H1 (cell line): Measurements from ENCODE around the gene PLEKHA5. TPM values are rescaled to one million over a fixed set of nuclear protein-coding genes. Genes with fewer than 3 reads are reported as not detected.

ENCODE experiments used
- CTCF ChIA-PET: fragments of 300-600 bp; sonication (Branson Sonifier 250); formaldehyde crosslinking; loops from one replicate; lab custom pipeline; 2021; ENCODE audit not compliant: partially characterized antibody; lab: Charles Lee
- POLR2A ChIA-PET: fragments of 300-600 bp; sonication (Branson Sonifier 250); formaldehyde crosslinking; loops from one replicate; lab custom pipeline; 2021; ENCODE audit warnings: inconsistent platforms; ENCODE audit not compliant: partially characterized antibody; lab: Charles Lee
- DNase-seq, 2 experiments: peaks; one replicate each; pipeline versions ENCODE4 v3.0.0 to v3.0.0-alpha.2; 2010 to 2022; ENCODE audit warnings: low spot score in 2 of 2, low read depth in 1 of 2, mixed read lengths in 1 of 2
- FAIRE-seq: peaks from 2 replicates; lab custom pipeline; 2011; peaks lifted over from hg19 to GRCh38; lab: Jason Lieb, UNC
- H2AFZ ChIP-seq: 2 replicates; pipeline ENCODE4 v1.8.1; 2012; ENCODE audit warnings: low read length, inconsistent platforms
- H2AK5ac ChIP-seq: 2 replicates; pipeline ENCODE4 v1.6.1; 2013; ENCODE audit warnings: low read depth, low read length
- H2BK120ac ChIP-seq: replicated peaks from 2 replicates; pipeline ENCODE3; 2013; ENCODE audit warnings: low read depth, low read length, inconsistent platforms
- H2BK12ac ChIP-seq: 2 replicates; pipeline ENCODE4 v1.6.1; 2013; ENCODE audit warnings: low read depth, low read length
- H2BK15ac ChIP-seq: 2 replicates; pipeline ENCODE4 v1.6.1; 2013; ENCODE audit warnings: low read length
- H2BK20ac ChIP-seq: 2 replicates; pipeline ENCODE4 v1.6.1; 2013; ENCODE audit warnings: low read length
- H2BK5ac ChIP-seq: 2 replicates; pipeline ENCODE4 v1.6.1; 2013; ENCODE audit warnings: low read depth, low read length
- H3K14ac ChIP-seq: 2 replicates; pipeline ENCODE4 v1.6.1; 2013; ENCODE audit warnings: inconsistent platforms; ENCODE audit not compliant: insufficient read length
- H3K18ac ChIP-seq: 2 replicates; pipeline ENCODE4 v1.6.1; 2013; ENCODE audit warnings: low read length; ENCODE audit errors: extremely low read depth
- H3K23ac ChIP-seq: 2 replicates; pipeline ENCODE4 v1.6.1; 2013; ENCODE audit warnings: inconsistent platforms; ENCODE audit not compliant: insufficient read length
- H3K23me2 ChIP-seq: 2 replicates; pipeline ENCODE4 v1.6.1; 2013; ENCODE audit warnings: low read depth, low read length
- H3K27ac ChIP-seq: 2 replicates; pipeline ENCODE4 v1.6.1; 2011; ENCODE audit warnings: low read depth, low read length, inconsistent platforms
- H3K27me3 ChIP-seq, 4 experiments: replicated peaks in 1 of 4; 1 replicate in 1 of 4; 2 replicates in 3 of 4; pipeline versions ENCODE4 v1.6.1 to v1.8.1; 2011 to 2013; ENCODE audit warnings: low read length in 3 of 4, mild to moderate bottlenecking in 3 of 4, inconsistent platforms in 2 of 4, mixed read lengths in 2 of 4, moderate library complexity in 1 of 4; ENCODE audit not compliant: control insufficient read depth in 3 of 4, insufficient read depth in 3 of 4; ENCODE audit errors: extremely low read depth in 1 of 4
- H3K36me3 ChIP-seq, 4 experiments: 2 replicates each; pipeline versions ENCODE4 v1.6.1 to v1.8.1; 2011 to 2013; ENCODE audit warnings: mild to moderate bottlenecking in 4 of 4, low read length in 3 of 4, moderate library complexity in 2 of 4, control low read depth in 1 of 4, inconsistent platforms in 1 of 4; ENCODE audit not compliant: insufficient read depth in 4 of 4, control insufficient read depth in 2 of 4
- H3K4ac ChIP-seq: replicated peaks from 2 replicates; pipeline ENCODE3; 2013; ENCODE audit warnings: low read length, low read depth, mixed read lengths, inconsistent platforms; ENCODE audit not compliant: insufficient read length
- H3K4me1 ChIP-seq, 4 experiments: replicated peaks in 1 of 4; 1 replicate in 1 of 4; 2 replicates in 3 of 4; pipeline versions ENCODE4 v1.6.1 to v1.8.1; 2011 to 2013; ENCODE audit warnings: low read length in 3 of 4, inconsistent platforms in 2 of 4, mixed read lengths in 1 of 4; ENCODE audit not compliant: insufficient read depth in 4 of 4, control insufficient read depth in 3 of 4
- H3K4me2 ChIP-seq, 2 experiments: 2 replicates each; pipeline versions ENCODE4 v1.6.1 to v1.8.1; 2011 to 2013; ENCODE audit warnings: low read depth in 2 of 2, low read length in 2 of 2, control low read depth in 1 of 2, inconsistent platforms in 1 of 2, mild to moderate bottlenecking in 1 of 2; ENCODE audit not compliant: insufficient read depth in 1 of 2
- H3K4me3 ChIP-seq, 4 experiments: fragments of 200-600, 300-600 bp in 1 of 4; sonication (generic), shearing (Covaris generic), sonication (Bioruptor Twin) in 1 of 4; 2 replicates each; pipeline versions ENCODE4 v1.5.1 to v1.8.1; 2011 to 2016; ENCODE audit warnings: low read length in 4 of 4, low read depth in 3 of 4, control low read depth in 2 of 4, inconsistent platforms in 2 of 4, mild to moderate bottlenecking in 2 of 4, mixed read lengths in 1 of 4, moderate library complexity in 1 of 4; ENCODE audit not compliant: insufficient read depth in 2 of 4; ENCODE audit errors: extremely low read depth in 1 of 4
- H3K56ac ChIP-seq: replicated peaks from 2 replicates; pipeline ENCODE3; 2013; ENCODE audit warnings: low read depth, mild to moderate bottlenecking, mixed read lengths, low read length, inconsistent platforms; ENCODE audit not compliant: insufficient read length
- H3K79me1 ChIP-seq: 2 replicates; pipeline ENCODE4 v1.6.1; 2013; ENCODE audit warnings: low read depth, low read length, control low read depth
- H3K79me2 ChIP-seq, 2 experiments: 2 replicates each; pipeline versions ENCODE4 v1.6.1 to v1.8.1; 2012 to 2013; ENCODE audit warnings: low read length in 2 of 2, mild to moderate bottlenecking in 2 of 2, inconsistent platforms in 1 of 2; ENCODE audit not compliant: insufficient read depth in 2 of 2, control insufficient read depth in 1 of 2
- H3K9ac ChIP-seq, 4 experiments: replicated peaks in 1 of 4; 1 replicate in 1 of 4; 2 replicates in 3 of 4; pipeline versions ENCODE4 v1.6.1 to v1.8.1; 2011 to 2013; ENCODE audit warnings: low read depth in 3 of 4, low read length in 3 of 4, control low read depth in 2 of 4, mild to moderate bottlenecking in 2 of 4, moderate library complexity in 2 of 4, inconsistent platforms in 1 of 4; ENCODE audit errors: extremely low read depth in 1 of 4
- H3K9me3 ChIP-seq, 2 experiments: 2 replicates each; pipeline versions ENCODE4 v1.6.1 to v1.8.1; 2012 to 2013; ENCODE audit warnings: mild to moderate bottlenecking in 2 of 2, moderate library complexity in 2 of 2, control low read depth in 1 of 2, inconsistent platforms in 1 of 2, low read depth in 1 of 2, low read length in 1 of 2, mixed read lengths in 1 of 2; ENCODE audit not compliant: insufficient read depth in 2 of 2
- H4K20me1 ChIP-seq, 2 experiments: replicated peaks in 1 of 2; 2 replicates each; pipeline versions ENCODE3 to v1.8.1; 2011 to 2013; ENCODE audit warnings: inconsistent platforms in 2 of 2, low read length in 2 of 2, mild to moderate bottlenecking in 1 of 2; ENCODE audit not compliant: insufficient read depth in 2 of 2, control insufficient read depth in 1 of 2
- H4K5ac ChIP-seq: 2 replicates; pipeline ENCODE4 v1.6.1; 2013; ENCODE audit warnings: low read length, low read depth, mixed read lengths, inconsistent platforms; ENCODE audit not compliant: insufficient read length
- H4K8ac ChIP-seq: 2 replicates; pipeline ENCODE4 v1.8.0; 2013; ENCODE audit warnings: mild to moderate bottlenecking, moderate library complexity, low read length, inconsistent platforms; ENCODE audit not compliant: insufficient read depth; ENCODE audit errors: extremely low read depth
- H4K91ac ChIP-seq: replicated peaks from 2 replicates; pipeline ENCODE3; 2013; ENCODE audit warnings: low read length, mixed read lengths, inconsistent platforms; ENCODE audit not compliant: insufficient read length
- RAD21 ChIP-seq, 2 experiments: IDR thresholded peaks in 1 of 2; conservative IDR thresholded peaks in 1 of 2; 2 replicates each; pipeline ENCODE4 v1.6.1; 2011; ENCODE audit warnings: low read depth in 2 of 2, low read length in 2 of 2, improper control_type of control experiment in 1 of 2, inconsistent platforms in 1 of 2, mild to moderate bottlenecking in 1 of 2, moderate library complexity in 1 of 2
- SIRT6 ChIP-seq: IDR thresholded peaks from one replicate; pipeline ENCODE4 v1.7.1; 2012; ENCODE audit warnings: low read length, inconsistent platforms
- TBP ChIP-seq: IDR thresholded peaks from 2 replicates; pipeline ENCODE4 v1.6.1; 2011; ENCODE audit warnings: low read depth, low read length, improper control_type of control experiment
- WGBS, 2 experiments: shearing (Covaris generic) in 1 of 2; methylation state at CpG; one replicate each; pipeline versions ENCODE4 v1.1.6 to v1.1.7; 2013 to 2015; ENCODE audit warnings: low lambda C conversion rate in 2 of 2, mixed read lengths in 2 of 2, inconsistent platforms in 1 of 2, low coverage in 1 of 2, missing lambda C conversion rate in 1 of 2; ENCODE audit not compliant: insufficient replicate concordance in 2 of 2, insufficient coverage in 1 of 2, insufficient read length in 1 of 2; ENCODE audit errors: extremely low coverage in 1 of 2, missing lambda C conversion rate in 1 of 2; 5-methylcytosine and 5-hydroxymethylcytosine counted together
- polyA plus RNA-seq, 7 experiments: library from polyadenylated mRNA; depleted of rRNA in 3 of 7; stranded (reverse) in 5 of 7; unstranded in 2 of 7; fragments of >200 nt in 5 of 7; fragments of 200-250 nt in 2 of 7; gene quantifications; 1 replicate in 5 of 7; 2 replicates in 1 of 7; 4 replicates in 1 of 7; pipeline versions ENCODE4 v1.2.1 to v1.2.3, GENCODE V29; 2011 to 2013; ENCODE audit warnings: missing spikeins in 2 of 7, mixed read lengths in 2 of 7
- total RNA-seq: library from RNA; stranded (reverse); fragmentation: NEBNext Ultra II Directional; extraction: Animal tissue kit (Norgen Biotek cat#: 25700); gene quantifications from 2 replicates; pipeline ENCODE4 v1.2.1, GENCODE V29; 2021
- TF ChIP-seq, protein P1 (sequence below), 3 experiments: IDR thresholded peaks; 1 replicate in 2 of 3; 2 replicates in 1 of 3; pipeline versions ENCODE4 v1.5.1 to v1.6.1; 2011; ENCODE audit warnings: low read length in 3 of 3, mild to moderate bottlenecking in 3 of 3, inconsistent platforms in 2 of 3, low read depth in 1 of 3, moderate library complexity in 1 of 3; ENCODE audit not compliant: insufficient read depth in 1 of 3; ENCODE audit errors: control extremely low read depth in 1 of 3

PLEKHA5 gene
- total and polyA plus RNA-seq, 2 of the 8 experiments (the other 6 are each of a cell fraction or from before 2014, with no cell fraction given): 17.2 to 66.1 TPM

DNA sequence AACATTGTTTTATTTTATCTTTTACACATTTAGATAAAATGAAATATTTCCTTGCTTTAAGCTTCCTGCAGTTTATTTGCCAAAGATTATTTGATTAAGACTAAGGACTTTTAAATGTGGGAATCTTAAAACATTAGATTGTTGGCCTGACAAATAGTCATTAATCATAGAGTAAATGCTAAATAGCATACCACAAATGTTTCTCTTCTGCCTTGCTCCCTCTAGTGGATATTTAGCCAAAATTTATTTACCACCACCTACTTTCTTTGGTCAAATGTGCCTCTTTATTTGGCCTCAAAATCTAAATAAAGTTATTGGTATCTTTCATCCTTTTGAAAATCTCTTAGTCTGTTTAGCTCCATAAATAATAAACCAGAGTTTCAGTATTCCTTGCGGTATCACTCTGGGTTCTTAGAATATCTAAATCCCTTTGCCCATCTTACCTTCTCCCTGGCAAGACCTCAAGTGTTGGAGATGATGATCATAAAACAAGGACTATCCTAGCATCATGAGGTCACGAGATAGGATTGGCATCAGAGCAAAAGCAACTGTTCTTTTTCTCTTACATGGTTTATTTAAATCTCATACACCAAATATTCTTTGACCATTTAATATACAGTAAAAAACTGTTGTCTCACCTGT is 159.2 kb downstream of the PLEKHA5 start:
- 79% methylated on average over 2 of the region's 2 CpGs; no CpG with 5 or more reads in 1 of the 2 experiments for WGBS, 2 experiments
- Histone ChIP-seq H3K9ac (no peak overlapping the region), H4K20me1 (no peaks in the 10 kb centered on the region)
- TF ChIP-seq TBP: no peak
- peak; percentile 50 to 52 for TF ChIP-seq RAD21 (IDR thresholded peaks at IDR 0.05 in 1 of 2, conservative IDR thresholded peaks at IDR 0.05 in 1 of 2; ENCODE audit: low read depth in 2 of 2, low read length in 2 of 2)
- TF ChIP-seq SIRT6: no peak
- TF ChIP-seq, protein P1, sequence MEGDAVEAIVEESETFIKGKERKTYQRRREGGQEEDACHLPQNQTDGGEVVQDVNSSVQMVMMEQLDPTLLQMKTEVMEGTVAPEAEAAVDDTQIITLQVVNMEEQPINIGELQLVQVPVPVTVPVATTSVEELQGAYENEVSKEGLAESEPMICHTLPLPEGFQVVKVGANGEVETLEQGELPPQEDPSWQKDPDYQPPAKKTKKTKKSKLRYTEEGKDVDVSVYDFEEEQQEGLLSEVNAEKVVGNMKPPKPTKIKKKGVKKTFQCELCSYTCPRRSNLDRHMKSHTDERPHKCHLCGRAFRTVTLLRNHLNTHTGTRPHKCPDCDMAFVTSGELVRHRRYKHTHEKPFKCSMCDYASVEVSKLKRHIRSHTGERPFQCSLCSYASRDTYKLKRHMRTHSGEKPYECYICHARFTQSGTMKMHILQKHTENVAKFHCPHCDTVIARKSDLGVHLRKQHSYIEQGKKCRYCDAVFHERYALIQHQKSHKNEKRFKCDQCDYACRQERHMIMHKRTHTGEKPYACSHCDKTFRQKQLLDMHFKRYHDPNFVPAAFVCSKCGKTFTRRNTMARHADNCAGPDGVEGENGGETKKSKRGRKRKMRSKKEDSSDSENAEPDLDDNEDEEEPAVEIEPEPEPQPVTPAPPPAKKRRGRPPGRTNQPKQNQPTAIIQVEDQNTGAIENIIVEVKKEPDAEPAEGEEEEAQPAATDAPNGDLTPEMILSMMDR (IDR thresholded peaks at IDR 0.05; ENCODE audit: control extremely low read depth in 1 of 3, insufficient read depth in 1 of 3, low read depth in 1 of 3, low read length in 3 of 3): peak in 2 of 3 experiments; percentile 11 to 58; a peak in 2 of 4 replicates

More for the DNA sequence above, 159.2 kb downstream of the PLEKHA5 start:
- Histone ChIP-seq H3K4me3 (0 out of 8 replicates have a peak overlapping the region, but pooled peaks of 1 of the 4 experiments have one; percentile 4), H3K27me3 (no peaks in the 10 kb centered on the region), H3K4ac (no peak overlapping the region), H3K4me1 (no peaks in the 10 kb centered on the region), H3K79me2 (no peaks in the 10 kb centered on the region; a peak in 1 of 4 replicates), H2AFZ (no peak overlapping the region), H3K23me2 (no peaks in the 10 kb centered on the region), H3K4me2 (no peak overlapping the region), H3K23ac (no peak overlapping the region), H4K91ac (no peak overlapping the region), H4K5ac (no peak overlapping the region), H2AK5ac (no peak overlapping the region), H3K27ac (no peak overlapping the region), H3K56ac (no peak overlapping the region), H2BK12ac (no peak overlapping the region), H2BK5ac (no peak overlapping the region), H4K8ac (no peak overlapping the region), H3K18ac (no peak overlapping the region), H3K9me3 (no peaks in the 10 kb centered on the region), H3K14ac (no peak overlapping the region), H2BK20ac (no peak overlapping the region), H2BK15ac (no peak overlapping the region), H3K79me1 (no peaks in the 10 kb centered on the region; the same call in 1 of the 2 replicates), H3K36me3 (peaks cover 0 to 28% (median 10%) of the 10 kb centered on the region in 4 experiments; a peak in 5 of 8 replicates), H2BK120ac (no peak overlapping the region)
- CTCF ChIA-PET: interaction anchor here (0.6 to 1.6 kb wide), 10 partner anchors 8 to 87 kb away, joined by 3 to 7 read pairs (median 3); no protein-coding TSS in a partner anchor
- DNase-seq (no peak), FAIRE-seq (peak; percentile 19)
- POLR2A ChIA-PET: no interaction called here
